ENCODE measurements around the gene POU3F3. TPM values are rescaled to one million over a fixed set of nuclear protein-coding genes. Genes with fewer than 3 reads are reported as not detected.

Gene POU3F3
- total and polyA plus RNA-seq, 2 of the 8 experiments (the other 6 are each of a cell fraction or from before 2014, with no cell fraction given) = 0.09 TPM; not detected in 1

- Histone ChIP-seq H4K20me1 (replicated peaks in 1 of 2; ENCODE audit: control insufficient read depth in 1 of 2, insufficient read depth in 2 of 2, low read length in 2 of 2) (peaks cover 0 to 4% of the 10 kb centered on the region in 2 experiments), H2BK12ac (ENCODE audit: low read depth, low read length) (no peak overlapping the region), H3K4me1 (replicated peaks in 1 of 4; ENCODE audit: control insufficient read depth in 3 of 4, insufficient read depth in 4 of 4, low read length in 3 of 4) (peaks cover 4 to 13% (median 9%) of the 10 kb centered on the region in 4 experiments; a peak in 6 of 7 replicates), H3K23ac (ENCODE audit: insufficient read length) (no peak overlapping the region), H2BK15ac (ENCODE audit: low read length) (no peak overlapping the region), H3K18ac (ENCODE audit: extremely low read depth, low read length) (no peak overlapping the region), H4K91ac (replicated peaks; ENCODE audit: insufficient read length, low read length) (no peak overlapping the region), H2BK20ac (ENCODE audit: low read length) (no peak overlapping the region), H3K27ac (ENCODE audit: low read depth, low read length) (no peak overlapping the region), H3K4ac (replicated peaks; ENCODE audit: insufficient read length, low read depth, low read length) (no peak overlapping the region), H3K27me3 (replicated peaks in 1 of 4; ENCODE audit: control insufficient read depth in 3 of 4, extremely low read depth in 1 of 4, insufficient read depth in 3 of 4, low read length in 3 of 4) (peaks cover 21 to 45% (median 37%) of the 10 kb centered on the region in 4 experiments), H3K9ac (replicated peaks in 1 of 4; ENCODE audit: extremely low read depth in 1 of 4, low read depth in 3 of 4, low read length in 3 of 4) (no peak overlapping the region), H3K14ac (ENCODE audit: insufficient read length) (no peak overlapping the region), H2AK5ac (ENCODE audit: low read depth, low read length) (no peak overlapping the region), H4K8ac (ENCODE audit: extremely low read depth, insufficient read depth, low read length) (no peak overlapping the region), H3K56ac (replicated peaks; ENCODE audit: insufficient read length, low read depth, low read length) (no peak overlapping the region), H2BK5ac (ENCODE audit: low read depth, low read length) (no peak overlapping the region), H2BK120ac (replicated peaks; ENCODE audit: low read depth, low read length) (no peak overlapping the region), H2AFZ (ENCODE audit: low read length) (no peak overlapping the region), H3K79me2 (ENCODE audit: control insufficient read depth in 1 of 2, insufficient read depth in 2 of 2, low read length in 2 of 2) (no peaks in the 10 kb centered on the region), H3K9me3 (ENCODE audit: insufficient read depth in 2 of 2, low read depth in 1 of 2, low read length in 1 of 2) (no peaks in the 10 kb centered on the region), H3K23me2 (ENCODE audit: low read depth, low read length) (peaks cover 15% of the 10 kb centered on the region), H3K4me3 (ENCODE audit: extremely low read depth in 1 of 4, insufficient read depth in 2 of 4, low read depth in 3 of 4, low read length in 4 of 4) (no peak overlapping the region), H3K79me1 (ENCODE audit: low read depth, low read length) (no peaks in the 10 kb centered on the region), H4K5ac (ENCODE audit: insufficient read length, low read depth, low read length) (no peak overlapping the region), H3K4me2 (ENCODE audit: insufficient read depth in 1 of 2, low read depth in 2 of 2, low read length in 2 of 2) (no peak overlapping the region), H3K36me3 (ENCODE audit: control insufficient read depth in 2 of 4, insufficient read depth in 4 of 4, low read length in 3 of 4) (no peaks in the 10 kb centered on the region)
- POLR2A ChIA-PET (ENCODE audit: partially characterized antibody) = no interaction called here
- TF ChIP-seq SUZ12 (IDR thresholded peaks at IDR 0.05; ENCODE audit: low read length) (no peak), TBP (IDR thresholded peaks at IDR 0.05; ENCODE audit: low read depth, low read length) (no peak), NRF1 (IDR thresholded peaks at IDR 0.05; ENCODE audit: low read depth, low read length) (no peak), SRF (IDR thresholded peaks at IDR 0.05; ENCODE audit: low read depth, low read length) (no peak), CEBPB (IDR thresholded peaks at IDR 0.05; ENCODE audit: low read depth, low read length) (no peak), BRCA1 (IDR thresholded peaks at IDR 0.05; ENCODE audit: low read depth, low read length) (no peak), CBX8 (IDR thresholded peaks at IDR 0.05; ENCODE audit: borderline replicate concordance, low read depth, low read length) (no peak), POLR2A (IDR thresholded peaks at IDR 0.05; ENCODE audit: control extremely low read depth in 1 of 2, low read depth in 2 of 2, low read length in 2 of 2) (no peak), RXRA (IDR thresholded peaks at IDR 0.05; ENCODE audit: insufficient read depth, low read depth, low read length) (no peak), GTF2F1 (IDR thresholded peaks at IDR 0.05; ENCODE audit: borderline replicate concordance, low read depth, low read length) (no peak), RAD21 (IDR thresholded peaks at IDR 0.05 in 1 of 2, conservative IDR thresholded peaks at IDR 0.05 in 1 of 2; ENCODE audit: low read depth in 2 of 2, low read length in 2 of 2) (no peak), SAP30 (IDR thresholded peaks at IDR 0.05; ENCODE audit: insufficient read depth, insufficient replicate concordance, low read length) (no peak), ASH2L (IDR thresholded peaks at IDR 0.05; ENCODE audit: low read length) (no peak)
- WGBS, 2 experiments (ENCODE audit: extremely low coverage in 1 of 2, insufficient coverage in 1 of 2, insufficient read length in 1 of 2, insufficient replicate concordance in 2 of 2, low coverage in 1 of 2, low lambda C conversion rate in 2 of 2, missing lambda C conversion rate in 1 of 2) = 87% methylated on average over 1 of the region's 1 CpG; no CpG with 5 or more reads in 1 of the 2 experiments
- CTCF ChIA-PET (ENCODE audit: partially characterized antibody) = interaction anchor here (1.8 kb wide), 1 partner anchor 10 kb away, joined by 7 read pairs; no protein-coding TSS in a partner anchor
- FAIRE-seq (no peak), DNase-seq (ENCODE audit: low read depth in 1 of 2, low spot score in 2 of 2) (no peak)
Observed at GRCh38 chr2:104840156-104840555, 13.8 kb upstream of the POU3F3 start.
